AG09309 (cell line): Measurements from ENCODE around the gene CDX2.

Experiments used
- DNase-seq: peaks from one replicate; pipeline ENCODE4 v3.0.0-alpha.2; 2010; ENCODE audit warnings: low read depth
- H3K4me3 ChIP-seq: 2 replicates; pipeline ENCODE4 v1.5.1; 2011; ENCODE audit warnings: mild to moderate bottlenecking, low read depth, low read length, moderate library complexity; ENCODE audit not compliant: control insufficient read depth
- CTCF ChIP-seq: IDR thresholded peaks from 2 replicates; pipeline ENCODE4 v1.5.1; 2011; ENCODE audit warnings: mild to moderate bottlenecking, low read depth, low read length, inconsistent platforms; ENCODE audit not compliant: insufficient read depth, control insufficient read depth; ENCODE audit errors: missing control alignments

Gene CDX2

GRCh38 chr13:27919934-27920676 lies 49.0 kb downstream of the CDX2 start, which contains the start of gene PDX1:
Gene PDX1 (plus strand): TSS chr13:27920000. CDS start chr13:27920139, 139 bp downstream.
- H3K4me3 ChIP-seq, result peak within 1 kb of the TSS; percentile 34
- no peak for DNase-seq
- TF ChIP-seq CTCF, result no peak

- no peak for DNase-seq
- no peak overlapping the region; the same call in 1 of the 2 replicates for H3K4me3 ChIP-seq
- no peak for TF ChIP-seq CTCF
These were observed 49.5 kb downstream of the CDX2 start for GRCh38 chr13:27919659-27919933.

GRCh38 chr13:27918918-27919658 lies 50.0 kb downstream of the CDX2 start:
- no peak overlapping the region for H3K4me3 ChIP-seq
- TF ChIP-seq CTCF, result no peak
- no peak for DNase-seq

- TF ChIP-seq CTCF, result no peak
- no peak overlapping the region for H3K4me3 ChIP-seq
- DNase-seq, result no peak
These were observed 50.8 kb downstream of the CDX2 start for GRCh38 chr13:27918041-27918917.

GRCh38 chr13:27917121-27917947 lies 51.8 kb downstream of the CDX2 start:
- DNase-seq, result no peak
- H3K4me3 ChIP-seq, result no peak overlapping the region
- TF ChIP-seq CTCF, result no peak
